IPS DF 6.9 (cell line): Measurements from ENCODE around the gene TOMM34.

Source experiments
- DNase-seq: peaks from one replicate; pipeline ENCODE4 v3.0.0-alpha.2; 2013; ENCODE audit warnings: low read depth, low spot score
- H3K27ac ChIP-seq: one replicate; pipeline ENCODE4 v1.5.1; 2013; ENCODE audit warnings: low read length, control low read depth
- H3K27me3 ChIP-seq: 2 replicates; pipeline ENCODE4 v1.6.1; 2013; ENCODE audit warnings: mild to moderate bottlenecking, low read length; ENCODE audit not compliant: control insufficient read depth, insufficient read depth
- H3K36me3 ChIP-seq: 2 replicates; pipeline ENCODE4 v1.6.1; 2013; ENCODE audit warnings: low read length; ENCODE audit not compliant: control insufficient read depth, insufficient read depth
- H3K4me1 ChIP-seq: 2 replicates; pipeline ENCODE4 v1.6.1; 2013; ENCODE audit warnings: low read length; ENCODE audit not compliant: control insufficient read depth, insufficient read depth
- H3K4me3 ChIP-seq: 2 replicates; pipeline ENCODE4 v1.5.1; 2013; ENCODE audit warnings: mild to moderate bottlenecking, low read length
- H3K9me3 ChIP-seq: 2 replicates; pipeline ENCODE4 v1.6.1; 2013; ENCODE audit warnings: low read length, inconsistent platforms; ENCODE audit not compliant: control insufficient read depth, insufficient read depth
- WGBS: extraction: QIAGEN DNeasy Blood & Tissue Kit; methylation state at CpG from one replicate; pipeline ENCODE4 v1.1.7; 2013; ENCODE audit warnings: mixed read lengths, missing lambda C conversion rate; ENCODE audit not compliant: insufficient read length, insufficient coverage; 5-methylcytosine and 5-hydroxymethylcytosine counted together

Gene TOMM34

DNA sequence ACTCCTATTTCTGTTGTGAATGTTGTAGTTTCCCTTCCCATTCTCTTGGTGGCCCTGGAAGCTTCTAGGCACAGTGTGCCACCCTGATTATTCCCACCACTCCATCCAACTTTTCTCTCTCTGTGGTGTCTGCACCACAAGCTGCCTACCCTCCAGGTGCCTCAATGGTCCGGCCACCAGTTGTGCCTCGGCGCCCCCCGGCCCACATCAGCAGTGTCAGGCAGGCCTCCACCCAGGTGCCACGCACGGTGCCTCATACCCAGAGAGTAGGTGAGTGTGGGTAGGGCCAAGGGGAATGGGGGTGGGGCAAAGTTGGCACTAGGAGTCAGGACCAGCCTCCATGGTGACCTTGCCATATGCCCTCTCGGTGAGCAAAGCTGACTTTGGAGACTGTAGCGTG is 27.3 kb downstream of the TOMM34 start:
- H3K4me1 ChIP-seq = no peaks in the 10 kb centered on the region
- H3K9me3 ChIP-seq = no peaks in the 10 kb centered on the region
- no peak overlapping the region for H3K27ac ChIP-seq
- no peaks in the 10 kb centered on the region for H3K27me3 ChIP-seq
- peaks cover 22% of the 10 kb centered on the region for H3K36me3 ChIP-seq
- H3K4me3 ChIP-seq = no peak overlapping the region
- no peak for DNase-seq
- WGBS = no CpG with 5 or more reads among the region's 8 CpGs

- WGBS = no CpG with 5 or more reads among the region's 3 CpGs
- H3K27me3 ChIP-seq = no peaks in the 10 kb centered on the region
- H3K36me3 ChIP-seq = peaks cover 21% of the 10 kb centered on the region
Measured at GRCh38 chr20:44931911-44932310, 28.3 kb downstream of the TOMM34 start.

DNA sequence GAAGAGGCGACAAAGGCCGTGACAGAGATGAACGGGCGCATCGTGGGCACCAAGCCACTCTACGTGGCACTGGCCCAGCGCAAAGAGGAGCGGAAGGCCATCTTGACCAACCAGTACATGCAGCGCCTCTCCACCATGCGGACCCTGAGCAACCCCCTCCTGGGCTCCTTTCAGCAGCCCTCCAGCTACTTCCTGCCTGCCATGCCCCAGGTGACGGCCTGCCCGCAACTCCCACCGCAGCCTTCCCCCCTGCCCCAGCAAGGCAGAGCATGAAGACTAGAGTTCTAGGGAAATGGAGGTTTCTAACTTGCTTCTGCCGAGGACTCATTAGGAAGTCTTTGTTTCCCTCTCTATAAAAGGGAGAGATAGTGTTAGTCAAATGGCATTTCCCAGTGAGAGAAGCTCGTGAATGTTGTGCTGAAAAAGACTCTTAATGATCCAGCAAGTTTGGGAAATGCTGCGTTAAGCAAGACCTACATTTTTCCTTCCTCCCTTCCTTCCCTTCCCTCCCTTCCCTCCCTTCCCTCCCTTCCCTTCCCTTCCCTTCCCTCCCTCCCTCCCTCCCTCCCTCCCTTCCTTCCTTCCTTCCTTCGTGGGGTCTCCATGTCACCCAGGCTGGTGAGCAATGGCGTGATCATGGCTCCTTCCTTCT is 29.6 kb downstream of the TOMM34 start:
- Histone ChIP-seq H3K9me3 (no peaks in the 10 kb centered on the region), H3K27me3 (no peaks in the 10 kb centered on the region), H3K27ac (no peak overlapping the region), H3K36me3 (peaks cover 14% of the 10 kb centered on the region), H3K4me3 (no peak overlapping the region), H3K4me1 (no peaks in the 10 kb centered on the region)
- WGBS = no CpG with 5 or more reads among the region's 18 CpGs
- DNase-seq = no peak

More at GRCh38 chr20:44931911-44932310, 28.3 kb downstream of the TOMM34 start:
- H3K4me3 ChIP-seq = no peak overlapping the region
- no peak overlapping the region for H3K27ac ChIP-seq
- H3K4me1 ChIP-seq = no peaks in the 10 kb centered on the region
- no peak for DNase-seq
- no peaks in the 10 kb centered on the region for H3K9me3 ChIP-seq

GRCh38 chr20:44928595-44928994 is 31.6 kb downstream of the TOMM34 start:
- H3K4me1 ChIP-seq = no peaks in the 10 kb centered on the region; the same call in 1 of the 2 replicates

GRCh38 chr20:44924541-44924940 is 35.7 kb downstream of the TOMM34 start:
- Histone ChIP-seq H3K27ac (no peak overlapping the region), H3K9me3 (no peaks in the 10 kb centered on the region), H3K36me3 (peaks cover 13% of the 10 kb centered on the region), H3K4me3 (no peak overlapping the region), H3K4me1 (no peaks in the 10 kb centered on the region; the same call in 1 of the 2 replicates), H3K27me3 (no peaks in the 10 kb centered on the region)
- DNase-seq = no peak
- WGBS = no CpG with 5 or more reads among the region's 4 CpGs

More at GRCh38 chr20:44928595-44928994, 31.6 kb downstream of the TOMM34 start:
- no peak for DNase-seq
- no peaks in the 10 kb centered on the region for H3K27me3 ChIP-seq
- no peak overlapping the region for H3K4me3 ChIP-seq
- H3K36me3 ChIP-seq = peaks cover 23% of the 10 kb centered on the region
- H3K27ac ChIP-seq = no peak overlapping the region
- WGBS = no CpG with 5 or more reads among the region's 3 CpGs
- no peaks in the 10 kb centered on the region for H3K9me3 ChIP-seq

GRCh38 chr20:44921447-44921846 is 38.8 kb downstream of the TOMM34 start:
- Histone ChIP-seq H3K4me3 (no peak overlapping the region), H3K36me3 (peaks cover 23% of the 10 kb centered on the region), H3K4me1 (no peaks in the 10 kb centered on the region; the same call in 1 of the 2 replicates), H3K27ac (no peak overlapping the region), H3K9me3 (no peaks in the 10 kb centered on the region), H3K27me3 (no peaks in the 10 kb centered on the region)
- no peak for DNase-seq
- WGBS = no CpG with 5 or more reads among the region's 14 CpGs

DNA sequence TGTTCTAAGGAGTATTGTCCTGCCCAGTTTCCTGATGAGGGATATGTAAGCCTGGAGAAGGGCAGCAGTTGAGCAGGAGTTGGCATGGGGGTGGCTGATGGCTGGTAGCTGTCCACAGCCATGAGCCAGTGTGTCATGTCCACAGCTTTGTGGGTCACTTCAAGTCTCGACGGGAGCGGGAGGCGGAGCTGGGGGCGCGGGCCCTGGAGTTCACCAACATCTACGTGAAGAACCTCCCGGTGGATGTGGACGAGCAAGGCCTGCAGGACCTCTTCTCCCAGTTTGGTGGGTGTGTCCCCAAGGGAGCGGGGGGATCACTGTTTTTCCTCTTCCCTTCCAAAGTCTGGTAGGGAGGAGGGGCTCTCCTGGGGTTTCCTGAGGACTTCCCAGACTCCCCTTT is 41.4 kb downstream of the TOMM34 start:
- no peak for DNase-seq
- WGBS = no CpG with 5 or more reads among the region's 10 CpGs
- Histone ChIP-seq H3K27ac (no peak overlapping the region), H3K36me3 (peaks cover 15% of the 10 kb centered on the region), H3K27me3 (no peaks in the 10 kb centered on the region), H3K4me1 (no peaks in the 10 kb centered on the region; the same call in 1 of the 2 replicates), H3K4me3 (no peak overlapping the region), H3K9me3 (no peaks in the 10 kb centered on the region)

DNA sequence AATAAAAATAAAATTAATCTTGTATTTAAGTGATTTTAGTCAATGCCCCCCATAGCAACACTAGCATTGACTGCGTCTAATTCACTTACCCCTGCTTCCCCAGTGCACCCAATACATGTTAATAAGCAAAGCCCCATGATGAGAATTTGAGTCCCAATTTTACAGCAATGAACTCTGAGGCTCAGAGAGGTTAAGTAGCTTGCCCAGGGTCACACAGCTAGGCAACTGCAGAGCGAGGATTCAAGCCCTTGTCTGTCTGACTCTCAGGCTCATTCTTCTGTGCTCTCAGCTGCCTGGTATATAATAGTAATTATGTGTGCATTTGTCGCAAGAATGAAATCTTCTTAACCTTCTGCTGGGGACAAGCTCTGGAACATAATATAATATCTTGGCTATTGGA is 41.9 kb downstream of the TOMM34 start:
- WGBS = no CpG with 5 or more reads among the region's 3 CpGs
- H3K4me1 ChIP-seq = no peaks in the 10 kb centered on the region; the same call in 1 of the 2 replicates
- H3K36me3 ChIP-seq = peaks cover 13% of the 10 kb centered on the region
- no peak overlapping the region for H3K27ac ChIP-seq
- H3K9me3 ChIP-seq = no peaks in the 10 kb centered on the region
- DNase-seq = no peak
- no peak overlapping the region for H3K4me3 ChIP-seq
- H3K27me3 ChIP-seq = no peaks in the 10 kb centered on the region

- H3K36me3 ChIP-seq = peaks cover 17% of the 10 kb centered on the region
- no CpG with 5 or more reads among the region's 2 CpGs for WGBS
Measured at GRCh38 chr20:44917399-44917798, 42.8 kb downstream of the TOMM34 start.

GRCh38 chr20:44916586-44916985 is 43.6 kb downstream of the TOMM34 start:
- H3K27ac ChIP-seq = no peak overlapping the region
- no peak overlapping the region for H3K4me3 ChIP-seq
- H3K4me1 ChIP-seq = no peaks in the 10 kb centered on the region; the same call in 1 of the 2 replicates
- no CpG with 5 or more reads among the region's 12 CpGs for WGBS
- no peaks in the 10 kb centered on the region for H3K9me3 ChIP-seq
- peaks cover 17% of the 10 kb centered on the region for H3K36me3 ChIP-seq
- no peak for DNase-seq
- no peaks in the 10 kb centered on the region for H3K27me3 ChIP-seq

More at GRCh38 chr20:44917399-44917798, 42.8 kb downstream of the TOMM34 start:
- H3K4me1 ChIP-seq = no peaks in the 10 kb centered on the region; the same call in 1 of the 2 replicates
- no peaks in the 10 kb centered on the region for H3K9me3 ChIP-seq
- H3K4me3 ChIP-seq = no peak overlapping the region
- H3K27me3 ChIP-seq = no peaks in the 10 kb centered on the region
- DNase-seq = no peak
- H3K27ac ChIP-seq = no peak overlapping the region

- no peak for DNase-seq
- Histone ChIP-seq H3K9me3 (no peaks in the 10 kb centered on the region), H3K4me1 (no peaks in the 10 kb centered on the region; the same call in 1 of the 2 replicates), H3K36me3 (peaks cover 17% of the 10 kb centered on the region), H3K4me3 (no peak overlapping the region), H3K27ac (no peak overlapping the region), H3K27me3 (no peaks in the 10 kb centered on the region)
- WGBS = no CpG with 5 or more reads among the region's 1 CpG
Measured at GRCh38 chr20:44914924-44915323, 45.3 kb downstream of the TOMM34 start.
